GM19395 (cell line): ENCODE results near the gene ACSBG1.
"Not testable (repeated sequence)": the region's sequence is repeated elsewhere in the genome, so short reads cannot be mapped to it uniquely, and the experiment has no call there.

Experiments used
- ATAC-seq: cut with Tn5 transposase; IDR thresholded peaks from one replicate; pipeline ENCODE4 v1.9.1; 2021; ENCODE audit warnings: mild to moderate bottlenecking, moderate library complexity; ENCODE audit not compliant: unreplicated experiment

The ACSBG1 gene

DNA sequence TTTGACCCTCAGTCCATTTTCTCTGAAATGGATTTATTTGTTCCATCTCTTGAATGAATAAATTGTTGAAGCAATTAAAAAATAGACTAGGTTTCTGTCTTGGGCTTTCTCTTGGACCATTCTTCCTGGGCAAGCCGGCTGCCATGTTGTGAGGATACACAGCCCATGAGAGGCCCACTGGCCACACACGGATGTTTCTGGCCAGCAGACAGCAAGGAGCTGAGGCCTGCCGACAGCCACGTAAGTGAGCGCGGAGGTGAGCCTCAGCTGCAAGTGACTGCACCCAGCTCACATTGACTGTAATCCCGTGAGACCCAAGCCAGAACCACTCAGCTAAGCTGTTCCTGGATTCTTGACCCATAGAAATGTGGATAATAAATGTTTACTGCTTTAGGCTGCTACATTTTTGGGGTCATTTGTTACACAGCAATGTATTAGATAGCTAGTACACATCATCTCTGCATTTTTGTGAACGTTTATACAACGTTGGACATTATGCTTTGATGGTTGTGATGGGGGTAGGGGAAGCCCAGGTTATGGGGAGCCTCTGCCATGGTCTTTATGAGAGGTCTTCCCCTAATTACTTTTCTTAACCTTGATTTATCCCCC lies 62.4 kb downstream of the ACSBG1 start:
- no peak for ATAC-seq

DNA sequence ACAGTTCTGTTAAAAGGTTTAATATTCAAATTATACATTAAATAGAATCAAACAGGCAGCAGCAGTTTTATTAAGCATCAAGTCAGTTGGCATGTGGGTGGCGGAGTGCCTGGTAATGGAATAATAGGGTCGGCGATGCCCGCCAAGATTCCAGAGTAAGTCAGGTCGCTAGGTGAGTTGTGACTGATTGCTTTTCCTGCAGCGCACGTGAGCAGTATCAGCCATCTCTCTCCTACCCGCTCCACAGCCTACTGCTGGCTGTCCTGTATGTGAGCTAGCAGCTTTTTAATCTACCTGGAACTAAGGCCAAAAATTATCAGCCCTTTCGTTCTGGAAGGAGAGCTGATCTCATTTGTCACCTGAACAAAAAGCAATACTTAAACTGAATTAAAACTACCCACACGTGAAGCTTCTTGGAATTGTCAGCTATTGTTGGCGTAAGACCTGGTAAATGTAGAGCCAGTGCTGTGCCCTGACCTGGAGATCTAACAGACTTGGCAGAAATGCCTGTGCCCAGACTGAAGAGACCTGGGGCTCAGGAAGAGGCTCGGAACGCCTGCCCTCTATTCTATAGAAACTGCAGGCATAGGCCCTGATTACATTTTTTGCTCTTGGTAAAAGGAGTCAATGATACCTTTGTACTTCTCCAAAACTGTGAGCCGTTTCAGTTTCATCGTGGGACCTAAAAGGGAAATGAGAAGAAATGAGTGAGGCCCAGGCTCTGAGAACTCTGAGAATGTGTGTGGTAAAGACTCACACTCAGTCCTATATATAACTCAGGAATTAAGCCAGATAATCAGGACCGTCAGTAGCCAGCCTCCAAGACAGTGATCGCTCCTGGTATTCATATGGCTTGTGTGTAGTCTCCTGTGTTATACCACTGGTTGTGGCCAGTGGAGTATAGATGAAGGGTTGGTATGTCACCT lies 63.3 kb downstream of the ACSBG1 start:
- ATAC-seq: peak; percentile 72

DNA sequence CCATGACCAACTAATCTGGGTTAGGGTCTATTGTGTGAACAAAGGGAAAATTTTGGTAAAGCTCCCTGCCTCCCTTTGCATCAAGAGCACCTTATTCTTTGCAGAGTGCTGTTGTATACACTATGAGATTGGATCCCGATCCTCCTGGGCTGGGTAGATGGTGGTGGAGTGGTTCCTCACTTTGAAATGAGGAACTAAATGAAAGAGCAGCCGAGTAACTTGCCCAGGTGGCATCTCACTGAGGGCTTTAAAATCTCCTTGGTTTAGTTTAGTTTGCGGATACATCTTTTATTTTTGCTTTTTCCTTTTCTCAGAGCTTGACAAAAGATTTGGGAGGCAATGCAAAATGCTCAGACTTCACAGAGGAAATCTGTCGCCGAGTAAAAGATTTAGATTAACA lies 65.8 kb downstream of the ACSBG1 start:
- no peak for ATAC-seq

DNA sequence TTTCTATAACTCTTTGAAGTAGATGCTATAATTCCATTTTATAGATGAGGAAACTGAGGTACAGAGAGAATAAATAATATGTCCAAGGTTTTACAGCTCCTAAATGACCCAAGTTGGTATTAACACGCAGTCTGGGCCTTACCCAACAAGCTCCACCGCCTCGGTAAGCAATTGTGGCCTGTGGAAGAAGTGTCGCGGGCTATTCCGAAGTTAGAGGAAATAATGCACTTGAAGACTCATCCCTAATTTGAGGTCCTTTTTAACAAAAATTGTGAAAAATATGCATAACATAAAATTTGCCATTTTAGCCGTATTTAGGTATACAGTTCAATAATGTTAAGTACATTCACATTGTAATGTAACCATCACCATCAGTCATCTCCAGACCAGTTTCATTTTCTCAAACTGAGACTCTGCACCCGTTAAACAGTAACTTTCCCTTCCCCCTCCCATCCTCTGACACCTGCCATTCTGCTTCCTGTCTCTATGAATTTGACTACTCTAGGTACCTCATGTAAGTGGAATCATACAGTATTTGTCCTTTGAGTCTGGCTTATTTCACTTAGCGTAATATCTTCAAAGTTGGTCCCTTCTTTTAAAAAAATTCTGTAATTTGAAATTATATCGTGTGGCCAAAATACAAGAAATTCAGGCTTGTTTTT lies 67.0 kb downstream of the ACSBG1 start:
- peak; percentile 80 for ATAC-seq

DNA sequence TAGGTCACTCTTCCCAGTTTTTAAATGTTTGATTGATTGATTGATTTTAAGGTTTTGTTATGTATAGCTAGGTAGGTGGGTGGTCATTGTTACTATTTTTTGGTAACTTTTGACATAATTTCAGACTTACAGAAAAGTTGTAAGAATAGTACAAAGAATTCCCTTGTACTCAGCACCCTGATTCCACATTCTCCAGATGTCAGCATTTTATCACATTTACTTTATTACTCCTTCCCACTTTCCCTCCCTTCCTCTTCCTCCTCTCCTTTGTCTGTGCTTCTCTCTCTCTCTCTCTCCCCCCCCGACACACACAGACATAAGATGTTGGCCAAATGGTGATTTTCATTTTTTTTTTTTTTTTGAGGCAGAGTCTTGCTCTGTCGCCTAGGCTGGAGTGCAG lies 70.4 kb downstream of the ACSBG1 start:
- no peak for ATAC-seq

DNA sequence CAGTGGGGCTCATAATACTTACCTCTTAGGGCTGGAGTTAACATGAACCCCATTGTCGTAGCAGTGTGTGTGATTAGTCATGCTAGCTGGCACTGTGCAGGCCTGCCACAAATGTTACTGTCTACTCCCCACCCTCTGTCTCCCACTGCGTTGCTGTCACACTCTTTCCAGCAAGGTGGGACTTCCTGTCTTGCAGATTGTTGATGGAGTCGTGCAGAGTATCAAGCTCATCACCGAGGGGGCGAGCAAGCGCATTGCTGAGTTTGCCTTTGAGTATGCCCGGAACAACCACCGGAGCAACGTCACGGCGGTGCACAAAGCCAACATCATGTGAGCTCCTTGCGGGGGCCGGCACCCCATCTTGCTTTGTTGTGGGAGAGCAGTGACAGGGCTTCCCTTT lies 72.3 kb downstream of the ACSBG1 start:
- ATAC-seq: no peak

DNA sequence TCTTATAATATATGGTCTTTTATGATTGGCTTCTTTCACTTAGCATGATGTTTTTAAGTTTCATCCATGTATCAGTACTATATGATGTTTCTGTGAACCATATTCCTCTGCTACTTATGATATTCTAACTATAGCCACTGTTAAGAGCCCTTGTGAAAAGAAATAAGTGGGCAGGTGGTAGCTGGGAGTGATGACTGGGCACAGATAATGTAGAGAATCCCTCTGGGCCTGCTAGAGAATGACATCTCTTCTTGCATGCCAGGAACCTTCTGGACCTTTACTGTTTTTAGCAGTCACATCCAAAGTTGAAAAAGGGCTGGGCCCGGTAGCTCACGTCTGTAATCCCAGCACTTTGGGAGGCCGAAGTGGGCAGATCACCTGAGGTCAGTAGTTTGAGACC lies 75.0 kb downstream of the ACSBG1 start:
- no peak for ATAC-seq

DNA sequence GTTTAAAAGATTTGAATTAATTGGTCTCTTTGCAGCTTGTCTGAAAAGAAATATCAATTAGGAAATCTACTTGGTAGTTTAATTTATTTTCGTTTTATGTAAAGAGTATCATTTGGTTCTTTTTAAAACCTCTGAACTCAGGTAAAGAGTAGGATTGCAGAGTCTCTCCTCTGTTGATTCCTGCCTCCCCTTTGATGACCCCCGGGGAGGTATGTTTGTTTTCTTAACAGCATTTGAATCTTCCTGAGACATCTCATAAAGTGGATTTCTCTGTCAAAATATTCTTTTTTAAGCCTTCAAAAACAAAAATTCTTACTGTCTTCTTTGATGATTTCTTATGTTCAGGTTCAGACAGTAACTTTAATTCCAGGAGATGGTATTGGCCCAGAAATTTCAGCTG lies 77.2 kb downstream of the ACSBG1 start:
- ATAC-seq: no peak

DNA sequence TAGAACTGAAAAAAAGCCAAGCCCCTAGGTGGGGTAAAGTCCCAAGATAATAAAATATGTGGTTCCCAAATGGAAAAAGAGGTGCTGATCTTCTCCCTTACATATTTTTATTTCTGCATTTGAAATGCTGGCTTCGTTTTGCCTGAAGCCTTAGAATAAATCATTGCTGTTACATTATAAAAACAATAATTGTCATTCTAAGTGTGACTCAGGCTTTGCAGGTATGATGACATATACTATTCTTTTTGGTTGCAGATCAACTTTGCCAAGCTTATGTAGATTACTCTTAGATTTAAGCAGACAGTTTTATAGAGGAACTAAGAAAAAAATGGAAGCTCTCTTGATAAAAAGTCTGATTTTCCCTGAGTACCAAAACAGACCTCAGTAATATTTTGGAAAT lies 77.7 kb downstream of the ACSBG1 start:
- ATAC-seq: no peak

DNA sequence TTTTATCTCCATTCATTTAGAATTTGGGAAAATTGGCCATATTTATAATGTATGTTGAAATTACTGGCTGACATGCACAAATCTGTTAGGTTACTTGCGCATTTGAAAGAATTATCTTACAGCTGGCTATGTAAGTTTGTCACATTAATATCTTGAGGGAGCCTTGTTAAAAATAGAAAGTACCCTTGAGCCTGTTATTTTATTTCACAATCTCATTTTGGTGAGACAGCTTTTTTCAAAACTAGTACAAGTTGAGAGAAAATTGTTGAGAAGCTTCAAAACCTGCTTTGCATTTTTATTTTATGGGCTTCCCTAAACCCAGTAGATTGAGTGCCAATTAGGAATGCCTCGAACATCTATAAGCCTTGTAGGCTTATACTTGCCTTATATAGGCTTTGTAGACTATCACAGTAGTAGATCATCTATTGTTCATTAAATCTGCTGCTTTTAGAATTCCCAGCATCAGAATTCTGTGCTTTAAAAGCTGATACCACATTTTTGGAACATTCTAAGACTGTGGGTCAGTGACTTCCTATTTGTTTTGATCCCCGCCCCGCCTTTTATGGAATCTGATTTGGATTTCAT lies 78.9 kb downstream of the ACSBG1 start:
- no peak for ATAC-seq

DNA sequence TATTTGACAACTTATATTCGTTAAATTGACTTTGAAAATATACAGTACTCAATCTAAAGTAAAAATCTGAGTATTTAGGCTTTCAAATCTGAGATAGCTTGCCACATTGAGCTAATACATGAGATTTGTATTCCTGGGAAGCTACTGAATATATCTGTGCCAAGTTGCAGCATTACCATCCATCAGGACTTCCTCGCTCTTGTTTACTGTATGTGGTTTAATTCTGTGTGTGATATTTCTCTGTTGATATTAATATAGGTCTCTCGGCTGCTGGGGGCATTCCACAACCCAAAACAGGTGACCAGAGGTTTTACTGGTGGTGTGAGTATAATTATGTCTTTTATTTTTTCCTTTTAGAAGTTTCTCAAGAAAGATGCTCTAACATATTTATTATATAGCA lies 79.4 kb downstream of the ACSBG1 start:
- no peak for ATAC-seq

DNA sequence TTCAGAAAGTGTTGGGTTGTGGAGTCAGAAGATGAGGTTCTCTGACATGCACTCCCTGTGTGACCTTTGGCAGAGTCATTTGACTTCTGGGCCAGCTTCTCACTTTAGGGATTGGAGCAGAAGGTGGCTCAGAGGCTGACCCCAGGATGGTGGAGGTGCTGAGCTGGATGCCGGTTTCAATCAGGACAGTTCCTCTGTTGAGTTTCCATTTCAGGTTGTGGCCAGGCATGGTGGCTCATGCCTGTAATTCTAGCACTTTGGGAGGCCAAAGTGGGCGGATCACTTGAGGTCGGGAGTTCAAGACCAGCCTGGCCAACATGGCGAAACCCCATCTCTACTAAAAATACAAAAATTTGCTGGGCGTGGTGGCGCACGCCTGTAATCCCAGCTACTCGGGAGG lies 83.3 kb downstream of the ACSBG1 start:
- ATAC-seq: not testable (repeated sequence)

DNA sequence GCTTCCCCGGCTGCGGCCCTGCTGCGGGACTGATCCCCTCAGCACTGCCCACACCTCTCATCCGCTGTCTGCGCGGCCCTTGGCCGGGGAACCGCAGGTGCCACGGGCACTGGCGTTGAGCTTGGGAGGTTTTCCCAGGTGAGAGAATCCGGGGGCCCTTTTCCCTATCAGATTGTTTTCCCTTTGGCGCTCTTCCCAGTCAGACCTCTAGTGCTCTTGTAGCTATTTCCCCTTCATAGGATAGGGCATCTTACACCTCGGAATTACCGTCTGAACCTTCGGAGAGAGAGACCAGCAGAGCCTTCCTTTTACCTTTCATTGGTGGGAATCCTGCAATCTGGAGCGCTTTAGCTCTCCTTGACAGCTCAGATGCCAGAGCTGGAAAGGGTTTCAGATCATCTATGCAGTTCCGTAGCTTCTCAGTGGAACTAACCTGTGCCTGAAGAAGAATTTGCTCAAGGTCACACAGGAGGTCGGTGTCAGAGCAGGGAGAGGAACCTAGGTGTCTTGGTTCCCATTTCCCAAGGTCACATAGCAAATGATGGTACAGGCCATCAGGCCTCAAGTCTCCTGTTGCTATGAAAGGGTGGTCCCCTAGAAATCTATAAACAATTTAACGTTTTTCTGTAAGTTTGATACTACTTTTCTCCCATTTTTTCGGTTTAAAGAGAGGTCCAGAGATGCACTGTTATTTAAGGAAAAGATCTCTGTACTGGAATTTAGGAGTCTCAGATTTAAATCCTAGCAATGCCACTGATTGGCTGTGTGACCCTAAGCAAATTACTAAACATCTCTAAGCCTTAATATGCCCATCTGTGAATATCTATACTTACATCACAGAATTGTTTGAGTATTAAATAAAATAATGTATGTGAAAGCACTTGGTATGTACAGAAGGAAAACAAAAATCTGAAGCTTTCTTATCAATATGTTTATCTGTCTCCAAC lies 84.3 kb downstream of the ACSBG1 start:
- ATAC-seq: peak; percentile 43

DNA sequence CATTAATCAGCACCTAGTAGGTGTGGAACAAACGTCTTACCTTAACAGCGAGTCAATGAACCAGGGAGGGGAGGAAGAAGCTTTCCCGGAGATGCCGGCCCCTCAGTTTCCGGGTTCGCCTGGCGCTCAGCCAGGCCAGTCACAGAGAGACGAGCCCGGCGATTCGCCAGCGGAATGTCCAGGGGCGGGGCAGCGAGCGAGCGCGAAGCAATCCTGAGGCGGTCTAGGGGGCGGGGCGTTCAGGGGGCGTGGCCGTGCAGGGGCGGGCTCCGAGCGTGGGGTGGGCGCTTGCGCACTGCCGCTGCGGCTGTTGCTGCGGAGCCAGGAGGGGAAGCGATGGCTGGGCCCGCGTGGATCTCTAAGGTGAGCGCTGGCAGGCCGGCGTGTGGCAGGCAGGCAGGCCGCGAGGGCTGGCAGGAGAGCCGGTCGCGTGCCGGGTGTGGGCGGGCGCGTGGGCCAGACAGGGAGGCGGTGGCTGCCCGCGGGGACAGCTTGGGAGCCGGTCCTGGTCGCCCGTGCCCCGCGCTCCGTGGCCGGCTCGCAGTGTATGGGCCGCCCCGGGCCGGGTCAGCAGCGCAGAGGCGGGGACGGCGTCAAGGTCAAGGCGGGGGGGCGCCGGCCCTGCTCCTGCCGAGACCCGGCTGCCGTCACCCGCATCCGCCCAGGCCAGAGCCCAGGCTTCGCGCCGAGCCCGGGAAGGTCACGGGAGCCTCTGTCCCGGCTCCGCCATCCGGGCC lies 85.1 kb downstream of the ACSBG1 start, which contains the start of gene IDH3A:
Gene IDH3A (plus strand): TSS at position 295 of the 737 bp plus-strand sequence. CDS start 42 bp downstream, at position 337.
- ATAC-seq: peak; percentile 83

DNA sequence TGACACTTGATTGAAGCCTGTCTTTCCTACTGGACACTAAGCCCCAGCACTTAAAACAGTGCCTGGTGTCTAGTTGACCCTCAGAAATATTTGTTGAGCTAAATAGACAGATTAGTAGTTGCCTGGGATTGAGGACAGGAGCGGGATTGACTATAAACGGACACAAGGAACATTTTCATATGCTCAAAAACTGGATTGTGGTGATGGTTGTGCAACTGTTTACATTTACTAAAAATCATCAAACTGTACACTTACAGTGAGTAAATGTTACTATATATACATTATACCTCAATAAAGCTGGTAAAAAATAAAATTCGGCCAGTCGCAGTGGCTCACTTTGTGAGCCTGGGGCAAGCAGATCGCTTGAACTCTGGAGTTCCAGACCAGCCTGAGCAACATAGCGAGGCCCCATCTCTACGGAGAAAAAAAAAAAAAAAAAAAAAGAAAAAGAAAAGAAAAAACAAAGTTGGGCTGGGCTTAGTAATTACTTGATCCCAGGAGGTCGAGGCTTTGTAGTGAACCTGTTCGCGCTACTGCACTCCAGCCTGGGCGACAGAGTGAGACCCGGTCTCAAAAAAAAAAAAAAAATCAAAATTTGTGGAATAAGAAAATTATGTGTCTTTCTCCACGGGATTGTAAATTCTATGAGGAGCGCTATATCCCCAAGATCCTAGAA lies 85.8 kb downstream of the ACSBG1 start:
- ATAC-seq: peak; percentile 13

DNA sequence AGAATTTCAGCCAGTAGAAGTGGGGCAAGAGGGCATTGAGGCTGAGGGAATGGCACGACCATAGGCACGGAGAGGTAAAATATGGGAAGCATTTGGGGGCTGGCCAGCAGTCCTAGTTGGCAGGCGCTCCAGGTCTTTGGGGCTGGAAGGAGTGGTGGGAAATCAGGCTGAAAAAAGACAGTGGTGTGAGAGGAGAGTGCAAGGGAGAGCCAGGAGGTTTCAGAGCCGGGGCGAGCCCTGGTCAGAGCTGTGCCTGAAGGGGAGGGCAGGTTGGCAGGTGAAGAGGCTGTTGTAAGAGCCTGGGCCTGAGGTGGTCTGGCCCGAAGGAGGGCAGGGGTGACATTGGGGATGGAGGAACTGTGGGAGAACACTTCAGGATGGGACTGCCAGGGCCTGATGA lies 86.8 kb downstream of the ACSBG1 start:
- ATAC-seq: no peak

DNA sequence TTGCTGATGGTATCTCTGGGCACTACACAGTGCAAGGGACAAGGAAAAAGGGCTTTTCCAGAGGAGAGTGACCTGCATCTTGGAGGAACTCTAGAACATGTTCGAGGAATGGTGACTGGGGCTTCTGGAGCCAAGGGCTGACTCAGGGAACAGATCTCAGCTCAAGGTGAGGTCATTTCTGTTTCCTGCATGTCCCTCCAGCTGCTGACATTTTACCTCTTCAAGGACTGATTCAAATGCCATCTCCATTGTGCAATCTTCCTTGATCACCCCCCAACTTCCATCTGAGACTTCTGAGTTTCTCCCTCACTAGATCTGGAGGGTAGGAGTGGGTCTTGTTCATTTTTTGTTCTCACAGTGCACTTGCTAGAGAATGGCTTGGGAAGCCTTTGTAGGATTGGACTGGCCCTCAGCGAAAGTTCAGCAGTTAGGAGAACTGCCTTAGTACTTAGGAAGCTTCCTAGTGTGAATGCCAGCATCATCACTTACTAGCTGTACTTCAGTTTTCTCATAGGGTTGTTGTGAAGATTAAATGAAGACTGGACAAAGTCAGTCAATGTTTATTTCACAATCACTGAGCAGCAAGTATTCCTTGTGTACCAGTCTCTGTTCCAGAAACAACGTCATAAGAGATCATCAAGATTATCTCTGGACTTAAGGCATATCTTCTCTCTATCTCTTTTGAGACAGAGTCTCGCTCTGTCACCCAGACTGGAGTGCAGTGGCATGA lies 87.8 kb downstream of the ACSBG1 start:
- ATAC-seq: no peak

DNA sequence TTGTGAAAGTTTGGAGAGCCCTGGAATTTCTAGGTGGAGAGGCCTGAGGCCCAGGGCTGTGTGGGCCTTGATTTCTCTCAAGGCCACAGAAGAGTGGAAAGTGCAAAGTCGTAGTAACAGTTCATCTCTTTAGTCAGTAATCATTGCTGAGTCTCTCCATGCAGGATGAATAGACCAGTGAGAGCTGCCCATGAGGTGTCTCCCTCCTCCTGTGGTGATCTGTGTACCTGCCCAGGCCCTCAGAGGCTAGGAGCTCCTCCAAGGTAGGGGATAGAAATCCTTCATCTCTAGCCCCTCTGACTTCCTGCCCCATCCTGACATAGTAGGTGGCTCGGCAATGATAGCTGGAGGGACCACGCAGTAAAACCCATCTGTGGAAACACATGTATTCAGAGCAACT lies 92.0 kb downstream of the ACSBG1 start:
- ATAC-seq: no peak
